Liver (tissue), 3 donors: ENCODE measurements around the gene LY6G6F.

Experiments
- ATF3 ChIP-seq: IDR thresholded peaks from 2 replicates; pipeline ENCODE4 v1.6.1; 2016; ENCODE audit warnings: antibody characterized with exemption
- CTCF ChIP-seq: fragments of 150-350 bp; IDR thresholded peaks from 2 replicates; pipeline ENCODE4 v1.5.1; 2017; ENCODE audit warnings: improper control_type of control experiment, low read depth, low read length; ENCODE audit not compliant: missing input control
- TAF1 ChIP-seq: conservative IDR thresholded peaks from 2 replicates; pipeline ENCODE4 v1.6.1; 2016; ENCODE audit warnings: antibody characterized with exemption, mild to moderate bottlenecking
- donor health status: healthy.
- donor health status: healthy.

- no peak for TF ChIP-seq CTCF
- no peak for TF ChIP-seq TAF1
- TF ChIP-seq ATF3 = no peak
Observed at GRCh38 chr6:31725502-31726350, 19.1 kb downstream of the LY6G6F start.
